ENCODE data around the gene RANBP10. TPM values are rescaled to one million over a fixed set of nuclear protein-coding genes. Genes with fewer than 3 reads are reported as not detected.

The RANBP10 gene
- total RNA-seq, 2 experiments from 2014 or later: 18.0 to 18.7 TPM

DNA sequence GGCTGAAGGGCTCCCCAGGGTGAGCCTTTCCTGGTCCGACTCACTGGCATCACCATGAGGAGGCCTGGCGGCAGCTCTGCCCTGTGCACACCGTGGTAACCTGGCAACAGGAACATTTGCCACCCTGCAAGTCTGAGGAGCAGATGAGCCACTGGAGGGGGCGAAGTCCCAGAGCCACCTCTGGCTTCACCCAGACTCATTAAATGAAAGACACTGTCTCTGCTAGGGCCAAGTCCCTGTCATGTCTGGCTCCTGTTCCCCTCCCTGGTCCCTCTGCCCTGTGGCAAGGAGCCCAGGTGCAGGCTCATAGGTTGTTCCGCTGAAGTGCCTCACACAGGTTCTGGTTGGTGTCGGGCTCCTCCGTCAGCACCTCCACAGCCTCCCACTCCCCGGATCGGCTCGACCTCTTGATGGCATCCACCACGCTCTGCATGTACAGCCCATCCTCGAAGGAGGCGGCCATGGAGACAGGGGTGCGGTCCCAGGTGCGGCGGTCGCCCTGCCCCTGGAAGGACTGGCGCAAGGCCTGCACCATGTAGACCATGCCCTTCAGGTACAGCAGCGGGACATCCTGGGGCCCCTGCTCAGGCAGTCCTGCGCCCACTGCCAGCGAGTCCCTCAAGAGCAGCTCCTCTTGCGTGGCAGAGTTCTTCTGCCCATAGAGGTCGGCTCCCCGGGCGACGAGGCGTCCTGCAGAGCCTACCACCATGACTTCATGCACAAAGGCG, 131.3 kb downstream of the RANBP10 start:
- POLR2A ChIA-PET: no interaction called here
- CTCF ChIA-PET: no interaction called here

DNA sequence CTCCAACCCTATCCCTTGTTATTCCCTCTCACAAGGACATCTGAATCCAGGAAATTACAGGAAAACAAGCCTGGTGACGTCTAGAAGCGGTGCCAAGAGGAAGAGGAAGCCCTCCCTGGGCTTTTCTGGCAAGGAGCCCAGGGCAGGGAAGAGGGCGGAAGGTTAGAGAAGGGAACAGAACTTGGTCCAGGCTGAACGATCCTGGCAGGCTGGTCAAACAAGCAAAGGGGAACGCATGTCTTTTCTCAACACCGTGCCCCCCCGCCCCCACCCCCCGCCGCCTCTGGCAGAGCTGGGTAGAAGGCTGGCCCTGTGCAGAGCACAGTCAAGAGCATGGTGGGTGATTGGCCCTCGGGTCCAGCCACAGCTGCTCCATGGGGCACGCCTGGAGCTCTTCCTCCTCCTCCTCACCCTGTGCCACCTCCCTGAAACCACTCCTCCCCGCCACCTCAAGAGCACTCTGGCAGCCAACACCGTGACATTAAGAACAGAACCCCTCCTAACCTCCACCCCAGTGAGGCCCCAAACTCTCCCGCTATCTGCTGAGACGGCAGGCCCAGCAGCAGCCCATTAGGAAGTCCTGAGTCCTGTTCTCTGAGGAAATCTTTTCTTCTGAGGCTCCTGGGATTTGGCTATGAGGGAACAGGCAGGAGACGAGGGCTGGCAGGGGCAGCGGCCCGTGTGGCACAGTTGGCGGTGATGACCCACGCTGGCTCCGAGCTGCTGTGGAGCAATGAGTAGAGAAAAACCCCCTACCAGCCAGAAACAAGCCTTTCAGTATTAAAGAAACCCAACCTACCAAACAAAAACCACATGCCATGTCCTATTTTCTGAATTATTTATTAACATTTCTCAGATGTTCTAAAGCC, 132.4 kb downstream of the RANBP10 start:
- CTCF ChIA-PET: interaction anchor here (0.6 to 2.0 kb wide), 2 partner anchors 108 to 142 kb away, joined by 4 to 9 read pairs; no protein-coding TSS in a partner anchor
- POLR2A ChIA-PET: no interaction called here

Other genes with a start within 250 kb of the RANBP10 start
- gene CTCF, start 244.0 kb downstream of the RANBP10 start, total RNA-seq: 10 to 100 TPM; 54.2 to 55.1 TPM
- gene CARMIL2, start 161.4 kb downstream of the RANBP10 start, total RNA-seq: 100 to 1,000 TPM; 124 to 130 TPM
- 10 to 100 TPM; 75.8 to 78.5 TPM for gene ACD, start 146.3 kb downstream of the RANBP10 start, total RNA-seq
- gene PARD6A, start 145.6 kb downstream of the RANBP10 start, total RNA-seq: 10 to 100 TPM; 17.4 to 18.3 TPM
- gene ENKD1, start 139.8 kb downstream of the RANBP10 start, total RNA-seq: 10 to 100 TPM; 15.0 to 17.0 TPM
- 1 to 10 TPM; 1.7 to 2.0 TPM for gene C16orf86, start 139.7 kb downstream of the RANBP10 start, total RNA-seq
- 10 to 100 TPM; 19.1 to 22.9 TPM for gene GFOD2, start 87.2 kb downstream of the RANBP10 start, total RNA-seq
- 1 to 10 TPM in 1 of 2 experiments, under 1 TPM in 1; 0.84 to 1.7 TPM for gene TSNAXIP1, start 329 bp upstream of the RANBP10 start, total RNA-seq
- gene THAP11, start 35.8 kb upstream of the RANBP10 start, total RNA-seq: 10 to 100 TPM; 53.4 to 53.9 TPM
- gene NUTF2, start 40.4 kb upstream of the RANBP10 start, total RNA-seq: 100 to 1,000 TPM; 176 to 179 TPM
- gene CENPT, start 41.1 kb upstream of the RANBP10 start, total RNA-seq: 10 to 100 TPM; 49.3 to 50.7 TPM
- gene EDC4, start 66.5 kb upstream of the RANBP10 start, total RNA-seq: 100 to 1,000 TPM; 102 to 104 TPM
- 1 to 10 TPM in 1 of 2 experiments, under 1 TPM in 1; 0.59 to 1.1 TPM for gene NRN1L, start 78.3 kb upstream of the RANBP10 start, total RNA-seq
- gene PSKH1, start 86.7 kb upstream of the RANBP10 start, total RNA-seq: 10 to 100 TPM; 13.4 to 14.7 TPM
- 1 to 10 TPM; 2.7 to 4.5 TPM for gene CTRL, start 125.3 kb upstream of the RANBP10 start, total RNA-seq
- gene PSMB10, start 130.3 kb upstream of the RANBP10 start, total RNA-seq: 100 to 1,000 TPM; 176 to 185 TPM
- gene LCAT, start 137.6 kb upstream of the RANBP10 start, total RNA-seq: 10 to 100 TPM; 14.3 to 15.1 TPM
- gene SLC12A4, start 162.1 kb upstream of the RANBP10 start, total RNA-seq: 10 to 100 TPM; 42.6 to 44.4 TPM
- gene DPEP3, start 173.9 kb upstream of the RANBP10 start, total RNA-seq: under 1 TPM; 0.17 to 0.40 TPM
- gene DPEP2, start 192.9 kb upstream of the RANBP10 start, total RNA-seq: 1 to 10 TPM; 1.3 to 1.5 TPM
- gene DPEP2NB, start 209.4 kb upstream of the RANBP10 start, total RNA-seq: not detected
- gene DDX28, start 216.7 kb upstream of the RANBP10 start, total RNA-seq: 10 to 100 TPM; 27.5 to 28.8 TPM
- gene DUS2, start 216.7 kb upstream of the RANBP10 start, total RNA-seq: 10 to 100 TPM; 37.1 to 40.3 TPM

Measured in activated CD8-positive, alpha-beta memory T cell treated with anti-CD3 and anti-CD28 coated beads for 36 hours (primary cell).